A673 (cell line): ENCODE results near the gene APAF1. TPM values are rescaled to one million over a fixed set of nuclear protein-coding genes. Genes with fewer than 3 reads are reported as not detected.

Experiments
- BruUV-seq: library from RNA; stranded (reverse); fragments of 400-500 nt; replicated peaks from 2 replicates; lab custom pipeline; 2021; lab: Mats Ljungman, UMichigan
- CTCF ChIA-PET: fragments of 300-600 bp; sonication (Branson Sonifier 250); formaldehyde crosslinking; loops from one replicate; lab custom pipeline; 2022; ENCODE audit warnings: antibody characterized with exemption; lab: Charles Lee
- POLR2A ChIA-PET: fragments of 300-600 bp; sonication (Branson Sonifier 250); formaldehyde crosslinking; loops from one replicate; lab custom pipeline; 2022; ENCODE audit warnings: antibody characterized with exemption; ENCODE audit not compliant: low non-redundant PET; lab: Charles Lee
- DNase-seq: peaks from one replicate; pipeline ENCODE4 v3.0.0-alpha.2; 2015; ENCODE audit warnings: low spot score
- H3K27ac ChIP-seq: fragments of 200-600 bp; sonication (generic); 2 replicates; pipeline ENCODE4 v1.5.1; 2016; ENCODE audit warnings: mixed run types, low read depth, mild to moderate bottlenecking, mixed read lengths, antibody characterized with exemption, low read length; ENCODE audit not compliant: poor library complexity, severe bottlenecking
- H3K27me3 ChIP-seq: fragments of 200-600 bp; sonication (generic); replicated peaks from 2 replicates; pipeline ENCODE4 v1.6.1; 2017; ENCODE audit warnings: mixed run types, low read depth, mild to moderate bottlenecking, mixed read lengths, antibody characterized with exemption, low read length; ENCODE audit not compliant: insufficient read depth, poor library complexity
- H3K36me3 ChIP-seq: fragments of 200-600 bp; sonication (generic); 2 replicates; pipeline ENCODE4 v1.6.1; 2016; ENCODE audit warnings: mixed run types, mild to moderate bottlenecking, mixed read lengths, antibody characterized with exemption, low read length; ENCODE audit not compliant: insufficient read depth, poor library complexity, severe bottlenecking
- H3K4me1 ChIP-seq: fragments of 200-600 bp; sonication (generic); 2 replicates; pipeline ENCODE4 v1.6.1; 2017; ENCODE audit warnings: mixed run types, mild to moderate bottlenecking, mixed read lengths, antibody characterized with exemption, low read length; ENCODE audit not compliant: insufficient read depth, poor library complexity, severe bottlenecking
- H3K4me3 ChIP-seq: fragments of 200-600 bp; sonication (generic); 2 replicates; pipeline ENCODE4 v1.5.1; 2016; ENCODE audit warnings: low read depth, mixed run types, mild to moderate bottlenecking, mixed read lengths, low read length; ENCODE audit not compliant: poor library complexity, severe bottlenecking
- H3K9me3 ChIP-seq: fragments of 200-600 bp; sonication (generic); 2 replicates; pipeline ENCODE4 v1.6.1; 2016; ENCODE audit warnings: mixed run types, low read depth, mild to moderate bottlenecking, mixed read lengths, antibody characterized with exemption, low read length; ENCODE audit not compliant: poor library complexity, severe bottlenecking
- EZH2 ChIP-seq: fragments of 200-600 bp; sonication (generic); IDR thresholded peaks from 2 replicates; pipeline ENCODE4 v1.6.1; 2017; ENCODE audit warnings: borderline replicate concordance, low read depth, mild to moderate bottlenecking, mixed read lengths, antibody characterized with exemption, low read length; ENCODE audit not compliant: poor library complexity, severe bottlenecking
- intact Hi-C: fragments of 100-400 bp; cut with micrococcal nuclease; formaldehyde crosslinking; loops from one replicate; pipeline ENCODE4 v1.10.0; 2022; ENCODE audit not compliant: unreplicated experiment
- total RNA-seq: library from RNA; stranded (reverse); gene quantifications from 2 replicates; pipeline ENCODE4 v1.2.3, GENCODE V29; 2021
- TF ChIP-seq, protein P1 (sequence below): fragments of 300-800, 200-600 bp; sonication (generic); conservative IDR thresholded peaks from 2 replicates; pipeline ENCODE4 v1.5.1; 2017; ENCODE audit warnings: low read depth, mild to moderate bottlenecking, antibody characterized with exemption, low read length, moderate library complexity, mixed read lengths

Gene APAF1
- total RNA-seq, 1 experiment from 2014 or later: 24.2 TPM

DNA sequence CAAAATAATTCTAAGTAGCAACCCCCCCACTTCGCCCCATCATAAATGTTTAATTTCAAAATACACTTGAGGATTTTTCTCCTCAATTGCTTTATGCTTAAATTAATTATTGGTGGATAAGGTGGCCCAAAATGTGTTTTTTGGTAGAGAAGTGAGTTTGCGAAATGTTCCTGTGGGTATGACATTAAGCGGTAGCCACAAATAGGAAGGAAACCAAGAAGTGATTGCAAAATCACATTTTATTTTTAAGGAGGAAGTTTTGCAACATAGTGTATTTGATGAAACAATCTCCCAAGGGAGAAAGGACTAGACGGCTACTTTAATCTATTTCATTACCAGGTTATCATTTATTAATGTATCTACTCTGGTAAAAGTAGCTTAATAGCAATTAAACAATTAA, 26.1 kb upstream of the APAF1 start:
- H3K9me3 ChIP-seq: no peaks in the 10 kb centered on the region
- H3K27me3 ChIP-seq: no peaks in the 10 kb centered on the region
- H3K27ac ChIP-seq: no peak overlapping the region
- peak; percentile 68 for DNase-seq
- intact Hi-C loops: no loop called here
- ChIA-PET CTCF (interaction anchor here (0.8 kb wide), 1 partner anchor 52 kb away, joined by 3 read pairs; no protein-coding TSS in a partner anchor), POLR2A (no interaction called here)
- TF ChIP-seq, protein P1, sequence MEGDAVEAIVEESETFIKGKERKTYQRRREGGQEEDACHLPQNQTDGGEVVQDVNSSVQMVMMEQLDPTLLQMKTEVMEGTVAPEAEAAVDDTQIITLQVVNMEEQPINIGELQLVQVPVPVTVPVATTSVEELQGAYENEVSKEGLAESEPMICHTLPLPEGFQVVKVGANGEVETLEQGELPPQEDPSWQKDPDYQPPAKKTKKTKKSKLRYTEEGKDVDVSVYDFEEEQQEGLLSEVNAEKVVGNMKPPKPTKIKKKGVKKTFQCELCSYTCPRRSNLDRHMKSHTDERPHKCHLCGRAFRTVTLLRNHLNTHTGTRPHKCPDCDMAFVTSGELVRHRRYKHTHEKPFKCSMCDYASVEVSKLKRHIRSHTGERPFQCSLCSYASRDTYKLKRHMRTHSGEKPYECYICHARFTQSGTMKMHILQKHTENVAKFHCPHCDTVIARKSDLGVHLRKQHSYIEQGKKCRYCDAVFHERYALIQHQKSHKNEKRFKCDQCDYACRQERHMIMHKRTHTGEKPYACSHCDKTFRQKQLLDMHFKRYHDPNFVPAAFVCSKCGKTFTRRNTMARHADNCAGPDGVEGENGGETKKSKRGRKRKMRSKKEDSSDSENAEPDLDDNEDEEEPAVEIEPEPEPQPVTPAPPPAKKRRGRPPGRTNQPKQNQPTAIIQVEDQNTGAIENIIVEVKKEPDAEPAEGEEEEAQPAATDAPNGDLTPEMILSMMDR: no peak
- TF ChIP-seq EZH2: no peak
- H3K4me3 ChIP-seq: no peak overlapping the region
- no TSS peak for BruUV-seq
- peaks cover 4% of the 10 kb centered on the region for H3K4me1 ChIP-seq
- H3K36me3 ChIP-seq: no peaks in the 10 kb centered on the region

DNA sequence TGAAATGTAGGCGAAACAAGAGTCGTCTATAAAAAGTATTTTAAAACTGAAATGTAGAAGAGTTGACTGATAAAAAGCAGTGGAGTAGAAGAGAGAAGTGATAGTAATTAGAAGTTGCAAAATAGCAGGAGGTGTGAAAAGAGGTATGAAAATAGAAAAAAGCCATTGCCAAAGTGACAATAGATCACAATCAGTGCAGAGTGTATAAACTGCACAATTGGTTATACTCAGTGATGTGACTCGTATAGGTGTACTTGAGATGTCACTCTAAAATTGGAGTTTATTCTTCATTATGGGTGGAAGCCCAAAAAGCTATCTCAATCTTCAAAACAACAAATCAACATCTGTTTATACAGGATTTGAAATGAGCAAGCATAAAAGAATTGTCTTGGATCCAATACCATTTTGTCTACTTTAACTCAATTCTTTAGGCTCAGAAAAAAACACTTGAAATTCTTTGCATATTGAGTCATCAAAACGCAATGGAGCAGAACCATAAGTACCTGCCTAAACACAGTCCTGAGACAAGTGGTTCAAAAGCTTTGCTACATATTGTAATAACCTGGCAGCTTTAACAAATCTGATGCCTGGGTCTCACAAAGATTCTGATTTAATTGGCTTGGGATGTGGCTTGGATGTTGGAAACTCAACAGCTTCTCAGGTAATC, 9.3 kb upstream of the APAF1 start:
- no TSS peak for BruUV-seq
- Histone ChIP-seq H3K36me3 (no peaks in the 10 kb centered on the region), H3K27ac (no peak overlapping the region), H3K9me3 (no peaks in the 10 kb centered on the region), H3K4me3 (no peak overlapping the region), H3K4me1 (peaks cover 4% of the 10 kb centered on the region), H3K27me3 (no peaks in the 10 kb centered on the region)
- ChIA-PET CTCF (no interaction called here), POLR2A (no interaction called here)
- intact Hi-C loops: no loop called here
- TF ChIP-seq, protein P1: no peak
- no peak for TF ChIP-seq EZH2
- peak; percentile 36 for DNase-seq

DNA sequence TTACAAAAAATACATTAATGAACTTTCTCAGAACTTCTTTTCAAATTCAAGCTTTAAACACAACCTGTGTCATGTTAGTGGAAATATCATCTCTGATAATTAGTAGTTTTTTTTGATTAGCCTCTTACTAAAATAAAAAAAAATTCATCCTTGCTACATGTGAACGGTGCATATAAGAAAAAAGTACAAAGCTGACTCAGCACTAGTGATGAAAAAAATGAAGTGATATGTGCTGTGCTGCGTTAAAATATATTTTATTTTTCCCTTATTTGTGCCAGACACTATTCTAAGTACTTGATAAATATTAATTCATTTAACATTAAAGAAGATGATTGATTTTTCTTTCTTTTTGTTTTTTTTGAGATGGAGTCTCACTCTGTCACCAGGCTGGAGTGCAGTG, 8.0 kb upstream of the APAF1 start:
- H3K4me3 ChIP-seq: no peak overlapping the region
- H3K4me1 ChIP-seq: peaks cover 4% of the 10 kb centered on the region
- no TSS peak for BruUV-seq
- H3K27me3 ChIP-seq: no peaks in the 10 kb centered on the region
- intact Hi-C loops: no loop called here
- no peak overlapping the region for H3K27ac ChIP-seq
- no peaks in the 10 kb centered on the region for H3K36me3 ChIP-seq
- DNase-seq: no peak
- no peaks in the 10 kb centered on the region for H3K9me3 ChIP-seq
- CTCF ChIA-PET: no interaction called here
- POLR2A ChIA-PET: no interaction called here
- TF ChIP-seq, protein P1: no peak
- no peak for TF ChIP-seq EZH2
